ENCODE measurements around the gene SYNPO2L. TPM values are rescaled to one million over a fixed set of nuclear protein-coding genes. Genes with fewer than 3 reads are reported as not detected.
A peak's percentile ranks its signal among the peaks of the same experiment; 100 is the strongest.

SYNPO2L gene
- total RNA-seq, 1 donor from 2014 or later = not detected

DNA sequence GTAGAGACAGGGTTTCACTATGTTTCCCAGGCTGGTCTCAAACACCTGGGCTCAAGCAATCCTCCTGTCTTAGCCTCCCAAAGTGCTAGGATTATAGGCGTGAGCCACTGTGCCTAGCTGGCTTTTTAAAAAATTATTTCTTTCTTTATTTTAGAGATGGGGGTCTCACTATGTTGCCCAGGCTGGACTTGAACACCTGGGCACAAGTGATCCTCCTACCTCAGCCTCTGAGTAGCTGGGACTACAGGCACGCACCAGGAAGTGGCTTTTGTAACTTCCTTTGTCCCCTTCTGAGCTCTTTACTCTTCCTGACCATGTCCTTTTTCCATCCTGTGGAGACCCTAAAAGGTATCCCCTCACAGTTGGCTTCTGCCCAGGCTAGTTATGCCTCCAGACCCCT is 12.5 kb downstream of the SYNPO2L start:
- no peak overlapping the region for H3K27ac Mint-ChIP-seq (ENCODE audit: unreplicated experiment)
- peaks cover 16% of the 10 kb centered on the region for H3K4me1 Mint-ChIP-seq (ENCODE audit: unreplicated experiment)
- TF ChIP-seq, protein P1, sequence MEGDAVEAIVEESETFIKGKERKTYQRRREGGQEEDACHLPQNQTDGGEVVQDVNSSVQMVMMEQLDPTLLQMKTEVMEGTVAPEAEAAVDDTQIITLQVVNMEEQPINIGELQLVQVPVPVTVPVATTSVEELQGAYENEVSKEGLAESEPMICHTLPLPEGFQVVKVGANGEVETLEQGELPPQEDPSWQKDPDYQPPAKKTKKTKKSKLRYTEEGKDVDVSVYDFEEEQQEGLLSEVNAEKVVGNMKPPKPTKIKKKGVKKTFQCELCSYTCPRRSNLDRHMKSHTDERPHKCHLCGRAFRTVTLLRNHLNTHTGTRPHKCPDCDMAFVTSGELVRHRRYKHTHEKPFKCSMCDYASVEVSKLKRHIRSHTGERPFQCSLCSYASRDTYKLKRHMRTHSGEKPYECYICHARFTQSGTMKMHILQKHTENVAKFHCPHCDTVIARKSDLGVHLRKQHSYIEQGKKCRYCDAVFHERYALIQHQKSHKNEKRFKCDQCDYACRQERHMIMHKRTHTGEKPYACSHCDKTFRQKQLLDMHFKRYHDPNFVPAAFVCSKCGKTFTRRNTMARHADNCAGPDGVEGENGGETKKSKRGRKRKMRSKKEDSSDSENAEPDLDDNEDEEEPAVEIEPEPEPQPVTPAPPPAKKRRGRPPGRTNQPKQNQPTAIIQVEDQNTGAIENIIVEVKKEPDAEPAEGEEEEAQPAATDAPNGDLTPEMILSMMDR (IDR thresholded peaks at IDR 0.05) = no peak
- H3K36me3 Mint-ChIP-seq (ENCODE audit: unreplicated experiment) = no peaks in the 10 kb centered on the region
- no peaks in the 10 kb centered on the region for H3K9me3 Mint-ChIP-seq (ENCODE audit: unreplicated experiment)
- DNase-seq (ENCODE audit: extremely low spot score, unreplicated experiment) = no peak
- no peaks in the 10 kb centered on the region for H3K27me3 Mint-ChIP-seq (ENCODE audit: unreplicated experiment)
- no peak overlapping the region for H3K4me3 Mint-ChIP-seq (ENCODE audit: unreplicated experiment)

DNA sequence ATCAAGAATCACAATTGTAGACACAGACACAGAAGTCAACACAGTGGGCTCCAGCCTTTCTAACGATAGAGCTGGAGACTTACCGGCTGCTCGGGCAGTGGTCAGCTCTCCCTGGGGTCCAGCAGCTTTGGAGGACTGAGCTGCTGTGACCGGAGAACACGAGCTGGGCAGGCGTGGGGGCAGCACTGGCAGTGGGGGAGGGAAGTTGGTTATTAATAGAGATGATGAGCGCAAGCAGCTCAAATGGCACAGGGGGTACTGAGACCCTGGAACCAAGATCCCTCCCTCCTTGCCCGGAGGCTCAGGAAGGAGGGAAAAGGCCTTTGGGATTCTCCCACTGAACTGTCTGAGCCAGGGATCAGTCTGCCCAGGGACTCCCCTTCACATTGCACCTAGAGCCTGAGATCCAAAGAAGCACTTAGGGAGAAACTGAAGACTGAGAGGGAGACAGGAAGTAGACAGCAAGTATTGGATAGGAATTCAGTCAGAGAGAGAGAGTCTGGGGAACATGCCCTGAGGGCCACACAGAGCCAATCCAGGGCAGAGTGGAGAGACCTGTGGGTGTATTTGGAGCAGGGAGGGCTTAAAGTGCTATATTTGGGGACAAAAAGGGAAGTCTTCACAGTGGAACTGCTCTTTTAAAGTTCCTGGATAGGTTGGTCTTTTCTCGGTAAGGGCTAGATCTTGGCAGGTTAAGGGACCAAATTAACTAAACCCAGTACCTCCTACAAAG is 14.3 kb downstream of the SYNPO2L start, which contains the start of gene MYOZ1:
TSS of gene MYOZ1 (minus strand) at position 147 of the 733 bp plus-strand sequence. CDS start 1,457 bp downstream, outside the sequence.
- peak within 1 kb of the TSS; percentile 83 for H3K27ac Mint-ChIP-seq (ENCODE audit: unreplicated experiment)
- DNase-seq (ENCODE audit: extremely low spot score, unreplicated experiment) = no peak

DNA sequence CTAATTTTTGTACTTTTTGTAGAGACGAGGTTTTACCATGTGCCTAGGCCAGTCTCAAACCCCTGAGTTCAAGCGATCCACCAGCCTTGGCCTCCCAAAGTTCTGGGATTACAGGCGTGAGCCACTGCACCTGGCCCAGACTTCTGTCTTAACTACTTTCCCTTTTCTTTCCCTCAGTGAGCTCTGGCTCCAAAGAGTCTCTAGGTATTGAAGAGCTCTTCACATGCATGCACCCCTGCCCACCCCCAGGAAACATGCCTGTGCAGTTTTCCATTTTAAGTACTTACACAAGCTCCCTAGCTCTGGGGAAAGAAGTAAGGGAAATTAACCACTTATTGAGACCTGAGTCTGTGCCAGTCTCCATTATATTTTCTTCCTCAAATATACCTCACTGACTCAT is 16.5 kb downstream of the SYNPO2L start:
- H3K36me3 Mint-ChIP-seq (ENCODE audit: unreplicated experiment) = no peaks in the 10 kb centered on the region
- H3K27ac Mint-ChIP-seq (ENCODE audit: unreplicated experiment) = no peak overlapping the region
- no peak for DNase-seq (ENCODE audit: extremely low spot score, unreplicated experiment)
- no peak overlapping the region for H3K4me3 Mint-ChIP-seq (ENCODE audit: unreplicated experiment)
- peaks cover 2% of the 10 kb centered on the region for H3K27me3 Mint-ChIP-seq (ENCODE audit: unreplicated experiment)
- TF ChIP-seq, protein P1 (IDR thresholded peaks at IDR 0.05) = no peak
- H3K4me1 Mint-ChIP-seq (ENCODE audit: unreplicated experiment) = peaks cover 12% of the 10 kb centered on the region
- no peaks in the 10 kb centered on the region for H3K9me3 Mint-ChIP-seq (ENCODE audit: unreplicated experiment)

More for the DNA sequence above, 14.3 kb downstream of the SYNPO2L start, which contains the start of gene MYOZ1:
- Mint-ChIP-seq H3K27me3 (ENCODE audit: unreplicated experiment) (no peaks in the 10 kb centered on the region), H3K4me3 (ENCODE audit: unreplicated experiment) (no peak within 1 kb of the TSS), H3K9me3 (ENCODE audit: unreplicated experiment) (no peaks in the 10 kb centered on the region), H3K36me3 (ENCODE audit: unreplicated experiment) (no peaks in the 10 kb centered on the region), H3K4me1 (ENCODE audit: unreplicated experiment) (peaks cover 13% of the 10 kb centered on the region)
- TF ChIP-seq, protein P1 (IDR thresholded peaks at IDR 0.05) = no peak

DNA sequence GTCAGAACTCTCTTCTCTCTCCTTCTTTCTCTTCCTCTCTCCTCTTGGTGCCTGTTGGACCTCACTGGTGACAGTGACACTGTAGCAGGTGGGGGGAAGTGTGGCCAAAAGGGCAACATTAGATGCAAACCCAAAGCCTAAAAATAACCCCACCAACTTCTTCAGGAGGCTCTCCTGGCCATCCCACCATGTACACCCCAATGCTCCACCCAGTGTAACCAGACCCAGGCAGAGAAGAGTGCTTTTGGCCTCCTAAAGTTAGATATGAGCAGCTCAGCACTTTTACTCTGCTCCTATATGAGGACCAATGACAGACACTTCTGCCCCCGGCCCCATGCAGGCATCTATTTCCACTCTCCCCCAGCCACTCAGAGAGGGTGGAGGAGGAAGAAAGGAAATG is 20.0 kb downstream of the SYNPO2L start:
- no peaks in the 10 kb centered on the region for H3K36me3 Mint-ChIP-seq (ENCODE audit: unreplicated experiment)
- H3K27me3 Mint-ChIP-seq (ENCODE audit: unreplicated experiment) = peaks cover 2% of the 10 kb centered on the region
- TF ChIP-seq, protein P1 (IDR thresholded peaks at IDR 0.05) = no peak
- H3K9me3 Mint-ChIP-seq (ENCODE audit: unreplicated experiment) = no peaks in the 10 kb centered on the region
- H3K4me1 Mint-ChIP-seq (ENCODE audit: unreplicated experiment) = no peaks in the 10 kb centered on the region
- no peak overlapping the region for H3K27ac Mint-ChIP-seq (ENCODE audit: unreplicated experiment)
- DNase-seq (ENCODE audit: extremely low spot score, unreplicated experiment) = no peak
- no peak overlapping the region for H3K4me3 Mint-ChIP-seq (ENCODE audit: unreplicated experiment)

DNA sequence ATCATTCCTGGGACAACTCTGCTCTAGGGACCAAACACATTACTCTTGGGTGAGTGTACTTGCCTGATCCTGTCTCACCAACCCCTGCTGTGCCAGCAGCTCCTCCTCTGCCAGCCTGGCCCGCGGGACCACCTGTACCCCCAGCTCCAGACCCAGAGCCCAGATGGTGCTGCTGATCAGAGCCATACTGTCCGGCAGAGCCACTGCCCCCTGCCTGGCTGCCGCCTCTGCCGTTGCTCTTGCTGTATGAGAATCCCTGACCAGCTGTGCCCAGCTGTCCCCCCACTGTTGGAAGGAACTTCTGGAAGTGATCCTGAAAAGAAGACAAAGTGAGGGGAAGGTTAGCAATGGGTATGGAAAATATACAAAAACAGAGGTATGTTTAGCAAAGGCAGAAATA is 21.4 kb downstream of the SYNPO2L start:
- TF ChIP-seq, protein P1 (IDR thresholded peaks at IDR 0.05) = no peak
- Mint-ChIP-seq H3K27ac (ENCODE audit: unreplicated experiment) (no peak overlapping the region), H3K36me3 (ENCODE audit: unreplicated experiment) (no peaks in the 10 kb centered on the region), H3K9me3 (ENCODE audit: unreplicated experiment) (no peaks in the 10 kb centered on the region), H3K4me1 (ENCODE audit: unreplicated experiment) (no peaks in the 10 kb centered on the region), H3K27me3 (ENCODE audit: unreplicated experiment) (peaks cover 2% of the 10 kb centered on the region), H3K4me3 (ENCODE audit: unreplicated experiment) (no peak overlapping the region)
- no peak for DNase-seq (ENCODE audit: extremely low spot score, unreplicated experiment)

All from osteocyte (in vitro differentiated cells).